PC-3 (cell line): ENCODE results near the gene PARP12. TPM values are rescaled to one million over a fixed set of nuclear protein-coding genes. Genes with fewer than 3 reads are reported as not detected.

Source experiments
- ATAC-seq: fragments of 200-7000 bp; cut with Tn5 transposase; 2 replicates; pipeline ENCODE4 v1.9.1; 2020; ENCODE audit warnings: mild to moderate bottlenecking, moderate library complexity
- BruUV-seq: library from RNA; stranded (reverse); fragments of 400-500 nt; replicated peaks from 2 replicates; lab custom pipeline; 2021; lab: Mats Ljungman, UMichigan
- CTCF ChIA-PET: fragments of 300-600 bp; sonication (Branson Sonifier 250); formaldehyde crosslinking; loops from one replicate; lab custom pipeline; 2022; ENCODE audit warnings: antibody characterized with exemption; lab: Charles Lee
- POLR2A ChIA-PET: fragments of 300-600 bp; sonication (Branson Sonifier 250); formaldehyde crosslinking; loops from one replicate; lab custom pipeline; 2022; ENCODE audit warnings: antibody characterized with exemption; ENCODE audit not compliant: unreplicated experiment; lab: Charles Lee
- DNase-seq: peaks from one replicate; pipeline ENCODE4 v3.0.0-alpha.2; 2015
- H2AFZ ChIP-seq: fragments of 300-600 bp; sonication (generic); 2 replicates; pipeline ENCODE4 v1.6.0; 2016; ENCODE audit warnings: antibody characterized with exemption, low read length
- H3F3A ChIP-seq: fragments of 300-600 bp; sonication (generic); one replicate; pipeline ENCODE4 v1.6.0; 2017; ENCODE audit warnings: antibody characterized with exemption, low read length, control low read depth, mild to moderate bottlenecking; ENCODE audit not compliant: unreplicated experiment
- H3K27ac ChIP-seq: fragments of 300-600 bp; sonication (generic); 2 replicates; pipeline ENCODE4 v1.5.1; 2016; ENCODE audit warnings: mild to moderate bottlenecking, low read length
- H3K27me3 ChIP-seq: fragments of 300-600 bp; sonication (generic); 2 replicates; pipeline ENCODE4 v1.6.1; 2016; ENCODE audit warnings: low read length, mixed read lengths
- H3K36me3 ChIP-seq: fragments of 300-600 bp; sonication (generic); 2 replicates; pipeline ENCODE4 v1.6.1; 2016; ENCODE audit warnings: low read depth, mixed run types, low read length, mixed read lengths
- H3K4me1 ChIP-seq: fragments of 300-600 bp; sonication (generic); 2 replicates; pipeline ENCODE4 v1.5.1; 2016; ENCODE audit warnings: low read length; ENCODE audit not compliant: insufficient read depth
- H3K4me2 ChIP-seq: fragments of 300-600 bp; sonication (generic); 2 replicates; pipeline ENCODE4 v1.6.0; 2016; ENCODE audit warnings: low read length
- H3K4me3 ChIP-seq: fragments of 300-600 bp; sonication (generic); 2 replicates; pipeline ENCODE4 v1.5.1; 2016; ENCODE audit warnings: mild to moderate bottlenecking, low read length, mixed read lengths
- H3K79me2 ChIP-seq: fragments of 300-600 bp; sonication (generic); 2 replicates; pipeline ENCODE4 v1.6.1; 2017; ENCODE audit warnings: low read length, mixed read lengths
- H3K9ac ChIP-seq: fragments of 300-600 bp; sonication (generic); 2 replicates; pipeline ENCODE4 v1.6.0; 2016; ENCODE audit warnings: mild to moderate bottlenecking, low read length
- H3K9me2 ChIP-seq: fragments of 300-600 bp; sonication (generic); replicated peaks from 2 replicates; pipeline ENCODE4 v1.6.1; 2016; ENCODE audit warnings: mixed run types, low read length, mixed read lengths
- H3K9me3 ChIP-seq: fragments of 300-600 bp; sonication (generic); 2 replicates; pipeline ENCODE4 v1.6.1; 2016; ENCODE audit warnings: low read length, mixed read lengths
- H4K20me1 ChIP-seq: fragments of 300-600 bp; sonication (generic); 2 replicates; pipeline ENCODE4 v1.6.1; 2016; ENCODE audit warnings: low read length, mixed read lengths
- CTCF ChIP-seq: fragments of 300-600 bp; sonication (generic); conservative IDR thresholded peaks from 2 replicates; pipeline ENCODE4 v1.5.1; 2017; ENCODE audit warnings: antibody characterized with exemption, low read depth, mild to moderate bottlenecking, low read length
- EZH2 ChIP-seq: fragments of 300-600 bp; sonication (generic); IDR thresholded peaks from one replicate; pipeline ENCODE4 v1.6.1; 2017; ENCODE audit warnings: antibody characterized with exemption, mild to moderate bottlenecking, low read length; ENCODE audit not compliant: unreplicated experiment
- EZH2phosphoT487 ChIP-seq: fragments of 300-600 bp; sonication (generic); IDR thresholded peaks from 2 replicates; pipeline ENCODE4 v1.6.1; 2018; ENCODE audit warnings: mild to moderate bottlenecking, antibody characterized with exemption, low read length, borderline replicate concordance
- intact Hi-C: fragments of 100-400 bp; cut with micrococcal nuclease; formaldehyde crosslinking; loops from 2 replicates; pipeline ENCODE4 v1.9.0; 2023
- total RNA-seq: library from RNA; depleted of rRNA; stranded (reverse); fragments of >200 nt; gene quantifications from 2 replicates; pipeline ENCODE4 v1.2.3, GENCODE V29; 2014

PARP12 gene
- total RNA-seq, 1 experiment from 2014 or later = 28.1 TPM

GRCh38 chr7:139987691-139988516 is 74.8 kb downstream of the PARP12 start:
- ChIA-PET POLR2A (no interaction called here), CTCF (no interaction called here)
- Histone ChIP-seq H3K4me2 (no peak overlapping the region), H3K4me3 (no peak overlapping the region), H4K20me1 (no peaks in the 10 kb centered on the region), H3K9ac (no peak overlapping the region), H3K9me2 (no peaks in the 10 kb centered on the region), H2AFZ (no peak overlapping the region), H3F3A (no peaks in the 10 kb centered on the region), H3K9me3 (no peaks in the 10 kb centered on the region), H3K27me3 (no peaks in the 10 kb centered on the region), H3K4me1 (peaks cover 6% of the 10 kb centered on the region; the same call in 1 of the 2 replicates), H3K79me2 (no peaks in the 10 kb centered on the region), H3K27ac (no peak overlapping the region), H3K36me3 (no peaks in the 10 kb centered on the region)
- DNase-seq (no peak), ATAC-seq (no peak)
- intact Hi-C loops = no loop called here
- no peak for TF ChIP-seq EZH2phosphoT487
- TF ChIP-seq CTCF = peak; percentile 34; the same call in 1 of the 2 replicates
- no peak for TF ChIP-seq EZH2
- BruUV-seq = no TSS peak

- ChIA-PET CTCF (no interaction called here), POLR2A (no interaction called here)
- no peak for ATAC-seq
- Histone ChIP-seq H3K36me3 (no peaks in the 10 kb centered on the region), H2AFZ (no peak overlapping the region), H3K9me3 (no peaks in the 10 kb centered on the region), H3K27ac (no peak overlapping the region), H3K79me2 (no peaks in the 10 kb centered on the region), H3K4me1 (no peaks in the 10 kb centered on the region), H3K9ac (no peak overlapping the region), H3K4me3 (no peak overlapping the region), H3F3A (no peaks in the 10 kb centered on the region), H3K4me2 (no peak overlapping the region), H3K27me3 (no peaks in the 10 kb centered on the region), H4K20me1 (no peaks in the 10 kb centered on the region), H3K9me2 (no peaks in the 10 kb centered on the region)
- intact Hi-C loops = no loop called here
- DNase-seq = no peak
- TF ChIP-seq CTCF = no peak
- no peak for TF ChIP-seq EZH2
- TF ChIP-seq EZH2phosphoT487 = no peak
- no TSS peak for BruUV-seq
Measured at GRCh38 chr7:139985811-139986210, 76.9 kb downstream of the PARP12 start.
